Neutrophil (primary cell): ENCODE results near the gene ACSM3.

Experiments
- H3K27ac ChIP-seq: fragments of 200-600 bp; sonication (generic); 2 replicates; pipeline ENCODE4 v1.5.1; 2016; ENCODE audit warnings: mild to moderate bottlenecking, moderate library complexity
- H3K27me3 ChIP-seq: fragments of 200-600 bp; sonication (generic); 2 replicates; pipeline ENCODE4 v1.6.0; 2016; ENCODE audit warnings: mild to moderate bottlenecking
- H3K36me3 ChIP-seq: fragments of 200-600 bp; sonication (generic); 2 replicates; pipeline ENCODE4 v1.5.1; 2017
- H3K4me1 ChIP-seq, 2 experiments: fragments of 200-600 bp in 1 of 2; sonication (generic) in 1 of 2; 1 replicate in 1 of 2; 2 replicates in 1 of 2; pipeline versions ENCODE4 v1.5.1 to v1.6.1; 2013 to 2016; ENCODE audit warnings: low read depth in 1 of 2, low read length in 1 of 2, mild to moderate bottlenecking in 1 of 2, moderate library complexity in 1 of 2; ENCODE audit not compliant: control insufficient read depth in 1 of 2, insufficient read depth in 1 of 2
- H3K4me3 ChIP-seq, 2 experiments: fragments of 200-600 bp in 1 of 2; sonication (generic) in 1 of 2; 1 replicate in 1 of 2; 2 replicates in 1 of 2; pipeline ENCODE4 v1.5.1; 2013 to 2016; ENCODE audit warnings: low read depth in 1 of 2, low read length in 1 of 2, mild to moderate bottlenecking in 1 of 2, moderate library complexity in 1 of 2
- H3K9me3 ChIP-seq: fragments of 200-600 bp; sonication (generic); 2 replicates; pipeline ENCODE4 v1.5.1; 2016
- TF ChIP-seq, protein P1 (sequence below): fragments of 200-600 bp; sonication (generic); IDR thresholded peaks from 2 replicates; pipeline ENCODE4 v1.5.1; 2016; ENCODE audit warnings: antibody characterized with exemption

Gene ACSM3

DNA sequence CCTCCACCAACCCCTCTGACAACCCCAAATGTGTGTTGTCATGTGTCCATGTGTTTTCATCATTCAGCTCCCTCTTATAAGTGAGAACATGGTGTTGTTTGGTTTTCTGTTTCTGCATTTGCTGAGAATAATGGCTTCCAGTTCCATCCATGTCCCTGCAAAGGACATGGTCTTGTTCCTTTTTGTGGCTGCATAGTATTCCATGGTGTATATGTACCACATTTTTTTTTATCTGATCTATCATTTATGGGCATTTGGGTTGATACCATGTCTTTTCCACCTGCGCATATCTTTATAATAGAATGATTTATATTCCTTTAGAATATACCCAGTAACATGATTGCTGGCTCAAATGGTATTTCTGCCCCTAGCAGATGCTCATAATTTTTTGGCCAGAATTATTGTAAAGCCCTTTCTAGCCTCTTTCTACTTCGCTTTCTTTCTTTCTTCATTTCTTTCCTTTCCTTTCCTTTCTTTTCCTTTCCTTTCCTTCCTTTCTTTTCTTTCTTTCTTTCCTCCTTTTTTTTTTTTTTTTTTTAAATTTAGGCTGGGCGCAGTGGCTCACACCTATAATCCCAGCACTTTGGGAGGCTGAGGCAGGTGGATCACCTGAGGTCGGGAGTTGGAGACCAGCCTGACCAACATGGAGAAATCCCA lies 55.2 kb downstream of the ACSM3 start:
- no peaks in the 10 kb centered on the region for H3K9me3 ChIP-seq
- H3K36me3 ChIP-seq, result peaks cover 28% of the 10 kb centered on the region
- H3K27me3 ChIP-seq, result no peaks in the 10 kb centered on the region
- H3K4me3 ChIP-seq, result no peak overlapping the region
- H3K27ac ChIP-seq, result no peak overlapping the region
- TF ChIP-seq, protein P1, sequence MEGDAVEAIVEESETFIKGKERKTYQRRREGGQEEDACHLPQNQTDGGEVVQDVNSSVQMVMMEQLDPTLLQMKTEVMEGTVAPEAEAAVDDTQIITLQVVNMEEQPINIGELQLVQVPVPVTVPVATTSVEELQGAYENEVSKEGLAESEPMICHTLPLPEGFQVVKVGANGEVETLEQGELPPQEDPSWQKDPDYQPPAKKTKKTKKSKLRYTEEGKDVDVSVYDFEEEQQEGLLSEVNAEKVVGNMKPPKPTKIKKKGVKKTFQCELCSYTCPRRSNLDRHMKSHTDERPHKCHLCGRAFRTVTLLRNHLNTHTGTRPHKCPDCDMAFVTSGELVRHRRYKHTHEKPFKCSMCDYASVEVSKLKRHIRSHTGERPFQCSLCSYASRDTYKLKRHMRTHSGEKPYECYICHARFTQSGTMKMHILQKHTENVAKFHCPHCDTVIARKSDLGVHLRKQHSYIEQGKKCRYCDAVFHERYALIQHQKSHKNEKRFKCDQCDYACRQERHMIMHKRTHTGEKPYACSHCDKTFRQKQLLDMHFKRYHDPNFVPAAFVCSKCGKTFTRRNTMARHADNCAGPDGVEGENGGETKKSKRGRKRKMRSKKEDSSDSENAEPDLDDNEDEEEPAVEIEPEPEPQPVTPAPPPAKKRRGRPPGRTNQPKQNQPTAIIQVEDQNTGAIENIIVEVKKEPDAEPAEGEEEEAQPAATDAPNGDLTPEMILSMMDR, result no peak
- peaks cover 9 to 13% of the 10 kb centered on the region in 2 experiments for H3K4me1 ChIP-seq

DNA sequence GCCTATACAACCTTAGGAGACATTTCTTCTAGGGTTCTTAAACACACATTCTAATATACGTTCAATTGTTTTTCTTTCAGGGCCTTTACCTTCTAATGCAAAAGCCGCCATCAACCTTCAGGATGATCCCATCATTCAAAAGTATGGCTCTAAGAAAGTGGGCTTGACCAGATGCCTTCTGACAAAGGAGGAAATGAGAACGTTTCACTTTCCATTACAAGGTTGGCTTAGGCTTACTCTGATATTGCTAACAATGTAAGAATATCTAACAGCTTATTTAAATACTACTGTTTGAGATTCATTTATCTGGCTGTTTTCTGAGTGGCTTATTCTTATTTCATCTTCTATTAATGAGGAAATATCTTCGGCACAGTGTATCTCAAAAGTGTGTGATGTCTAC lies 57.9 kb downstream of the ACSM3 start:
- TF ChIP-seq, protein P1, result no peak
- Histone ChIP-seq H3K27ac (no peak overlapping the region), H3K36me3 (peaks cover 23% of the 10 kb centered on the region), H3K27me3 (no peaks in the 10 kb centered on the region), H3K4me1 (peaks cover 9 to 13% of the 10 kb centered on the region in 2 experiments), H3K4me3 (no peak overlapping the region), H3K9me3 (no peaks in the 10 kb centered on the region)

DNA sequence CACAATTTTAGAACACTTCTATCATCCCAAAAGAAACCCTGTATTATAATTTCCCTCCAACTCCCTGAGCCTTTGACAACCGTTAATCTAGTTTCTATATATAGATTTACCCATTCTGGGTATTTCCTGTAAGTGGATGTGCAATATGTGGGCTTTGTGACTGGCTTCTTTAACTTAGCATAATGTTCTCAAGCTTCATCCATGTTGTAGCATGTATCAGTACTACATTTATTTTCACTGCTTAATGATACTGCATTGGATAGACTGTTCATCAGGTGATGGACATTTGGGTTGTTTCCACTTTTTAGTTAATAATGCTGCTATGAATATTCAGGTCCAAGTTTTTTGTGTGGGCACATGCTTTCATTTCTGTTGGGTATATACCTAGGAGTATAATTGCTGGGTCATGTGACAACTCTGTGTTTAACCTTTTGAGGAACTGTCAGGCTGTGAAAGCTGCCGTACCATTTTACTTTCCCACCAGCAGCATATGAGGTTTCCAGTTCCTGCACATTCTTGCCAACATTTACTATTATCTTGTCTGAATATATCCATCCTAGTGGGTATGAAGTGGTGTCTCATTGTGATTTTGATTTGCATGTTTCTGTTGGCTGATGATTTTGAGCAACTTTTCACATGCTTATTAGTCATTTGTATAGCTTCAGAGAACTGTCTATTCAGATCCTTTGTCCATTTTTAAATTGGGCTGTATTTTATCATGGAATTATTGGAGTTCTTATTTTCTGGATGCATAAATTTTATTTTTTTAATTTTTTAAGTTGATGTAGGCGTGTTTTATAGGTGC lies 58.9 kb downstream of the ACSM3 start:
- no peak overlapping the region for H3K4me3 ChIP-seq

DNA sequence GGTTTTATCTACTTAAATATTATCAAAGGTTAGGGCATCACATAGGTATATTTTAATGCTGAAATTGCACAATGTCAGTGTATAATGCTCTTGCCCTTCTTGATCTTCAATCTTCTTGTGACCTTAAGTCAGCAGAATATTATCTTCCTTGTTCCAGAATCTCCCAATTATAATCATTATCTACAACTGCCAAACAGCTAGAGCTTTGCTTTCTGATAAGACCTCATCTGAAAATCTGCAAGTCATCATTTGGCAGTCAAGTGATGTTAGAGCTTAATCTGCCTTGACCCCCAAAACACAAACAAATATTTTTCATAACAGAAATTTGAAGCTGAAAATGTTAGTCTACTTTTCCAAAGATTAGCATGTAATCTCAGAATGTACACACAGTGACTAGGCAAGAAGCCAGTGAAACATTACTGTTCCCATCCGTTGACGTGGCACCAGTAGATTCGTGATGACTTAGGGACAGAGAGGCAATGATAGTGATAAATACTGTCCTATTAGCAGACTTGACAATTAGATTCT lies 62.3 kb downstream of the ACSM3 start:
- H3K27ac ChIP-seq, result no peak overlapping the region

More for the DNA sequence above, 58.9 kb downstream of the ACSM3 start:
- TF ChIP-seq, protein P1, result no peak
- H3K27me3 ChIP-seq, result no peaks in the 10 kb centered on the region
- H3K4me1 ChIP-seq, result peaks cover 9 to 13% of the 10 kb centered on the region in 2 experiments
- H3K36me3 ChIP-seq, result peaks cover 22% of the 10 kb centered on the region
- no peak overlapping the region for H3K27ac ChIP-seq
- H3K9me3 ChIP-seq, result no peaks in the 10 kb centered on the region

DNA sequence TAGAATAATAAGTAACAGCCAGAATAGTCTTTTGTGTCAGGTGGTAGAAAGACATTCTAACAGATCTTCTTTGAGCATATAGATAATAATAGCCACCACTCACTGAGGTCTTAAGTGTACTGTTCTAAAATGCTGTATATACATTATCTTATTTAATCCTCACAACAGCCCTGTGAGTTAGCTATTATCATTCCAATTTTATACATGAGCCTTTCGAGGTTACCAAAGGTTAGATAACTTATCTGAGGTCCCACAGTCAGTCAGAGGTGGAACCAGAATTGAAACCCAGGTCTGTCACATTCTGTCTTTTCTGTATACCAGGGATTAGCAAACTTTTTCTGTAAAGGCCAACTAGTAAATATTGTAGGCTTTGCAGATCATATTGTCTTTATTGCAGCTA lies 65.7 kb downstream of the ACSM3 start:
- Histone ChIP-seq H3K9me3 (no peaks in the 10 kb centered on the region), H3K27me3 (no peaks in the 10 kb centered on the region), H3K27ac (no peak overlapping the region), H3K36me3 (peaks cover 35% of the 10 kb centered on the region), H3K4me3 (no peak overlapping the region), H3K4me1 (no peaks in the 10 kb centered on the region)
- TF ChIP-seq, protein P1, result no peak

More for the DNA sequence above, 62.3 kb downstream of the ACSM3 start:
- peaks cover 5 to 7% of the 10 kb centered on the region in 2 experiments for H3K4me1 ChIP-seq
- TF ChIP-seq, protein P1, result no peak
- no peaks in the 10 kb centered on the region for H3K27me3 ChIP-seq
- no peaks in the 10 kb centered on the region for H3K9me3 ChIP-seq
- peaks cover 32% of the 10 kb centered on the region for H3K36me3 ChIP-seq
- no peak overlapping the region for H3K4me3 ChIP-seq
